Transverse colon (tissue), 4 donors: ENCODE results near the gene MREG.

ENCODE experiments used
- EP300 ChIP-seq: sonication (generic); formaldehyde crosslinking; IDR thresholded peaks from one replicate; pipeline ENCODE4 v1.6.1; 2017; ENCODE audit warnings: antibody characterized with exemption, low read depth
- POLR2A ChIP-seq: fragments of 450-650 bp; IDR thresholded peaks from one replicate; pipeline ENCODE4 v1.6.1; 2016; ENCODE audit warnings: antibody characterized with exemption, mild to moderate bottlenecking, moderate library complexity
- POLR2AphosphoS5 ChIP-seq, 3 donors: sonication (generic); formaldehyde crosslinking; IDR thresholded peaks; one replicate each; pipeline ENCODE4 v1.6.1; 2016; ENCODE audit warnings: antibody characterized with exemption in 3 of 3
- TF ChIP-seq, protein P1 (sequence below), 5 experiments: fragments of 200-600 bp in 3 of 5; fragments of 450-650 bp in 2 of 5; sonication (generic) in 3 of 5; IDR thresholded peaks; 1 replicate in 2 of 5; 2 replicates in 3 of 5; pipeline ENCODE4 v1.5.1; 2016 to 2017; ENCODE audit warnings: antibody characterized with exemption in 5 of 5, inconsistent platforms in 3 of 5, mild to moderate bottlenecking in 2 of 5, moderate library complexity in 1 of 5

DNA sequence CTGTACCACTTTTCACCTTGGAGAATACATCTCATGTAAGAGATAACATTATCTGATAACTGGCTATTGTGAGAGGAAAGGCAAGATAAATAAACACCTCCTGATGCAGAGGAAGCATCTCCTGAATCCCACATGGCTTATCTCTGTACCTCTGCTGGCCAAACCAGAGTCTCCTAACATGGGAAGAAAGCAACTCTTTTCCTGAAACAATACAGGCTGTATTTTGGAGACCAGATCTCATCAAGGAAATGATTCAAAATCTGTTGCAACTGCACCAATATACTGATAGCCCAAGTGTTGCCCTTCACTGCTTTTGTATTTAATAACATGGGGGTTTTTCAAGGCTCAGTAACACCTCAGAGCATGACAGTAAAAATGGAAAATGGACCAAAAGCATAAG is 106.9 kb downstream of the MREG start:
- TF ChIP-seq, protein P1, sequence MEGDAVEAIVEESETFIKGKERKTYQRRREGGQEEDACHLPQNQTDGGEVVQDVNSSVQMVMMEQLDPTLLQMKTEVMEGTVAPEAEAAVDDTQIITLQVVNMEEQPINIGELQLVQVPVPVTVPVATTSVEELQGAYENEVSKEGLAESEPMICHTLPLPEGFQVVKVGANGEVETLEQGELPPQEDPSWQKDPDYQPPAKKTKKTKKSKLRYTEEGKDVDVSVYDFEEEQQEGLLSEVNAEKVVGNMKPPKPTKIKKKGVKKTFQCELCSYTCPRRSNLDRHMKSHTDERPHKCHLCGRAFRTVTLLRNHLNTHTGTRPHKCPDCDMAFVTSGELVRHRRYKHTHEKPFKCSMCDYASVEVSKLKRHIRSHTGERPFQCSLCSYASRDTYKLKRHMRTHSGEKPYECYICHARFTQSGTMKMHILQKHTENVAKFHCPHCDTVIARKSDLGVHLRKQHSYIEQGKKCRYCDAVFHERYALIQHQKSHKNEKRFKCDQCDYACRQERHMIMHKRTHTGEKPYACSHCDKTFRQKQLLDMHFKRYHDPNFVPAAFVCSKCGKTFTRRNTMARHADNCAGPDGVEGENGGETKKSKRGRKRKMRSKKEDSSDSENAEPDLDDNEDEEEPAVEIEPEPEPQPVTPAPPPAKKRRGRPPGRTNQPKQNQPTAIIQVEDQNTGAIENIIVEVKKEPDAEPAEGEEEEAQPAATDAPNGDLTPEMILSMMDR (IDR thresholded peaks at IDR 0.05): no peak
- TF ChIP-seq POLR2AphosphoS5 (IDR thresholded peaks at IDR 0.05) (no peak), EP300 (no peak), POLR2A (no peak)
